Measurements from ENCODE around the gene SGK1.
"Not testable (repeated sequence)": the region's sequence is repeated elsewhere in the genome, so short reads cannot be mapped to it uniquely, and the experiment has no call there.

SGK1 gene

GRCh38 chr6:134255280-134255679 is 62.6 kb downstream of the SGK1 start:
- not testable (repeated sequence) for DNase-seq

GRCh38 chr6:134254118-134254517 is 63.8 kb downstream of the SGK1 start:
- DNase-seq, result no peak

GRCh38 chr6:134253681-134254080 is 64.2 kb downstream of the SGK1 start:
- peak in 28 of 58 donors; percentile 10 to 63 (median 26) for DNase-seq

GRCh38 chr6:134251320-134251719 is 66.6 kb downstream of the SGK1 start:
- no peak for DNase-seq

- no peak for DNase-seq
These were observed 67.1 kb downstream of the SGK1 start for GRCh38 chr6:134250776-134251175.

GRCh38 chr6:134249759-134250602 is 67.9 kb downstream of the SGK1 start:
- DNase-seq, result no peak

GRCh38 chr6:134249239-134249758 is 68.6 kb downstream of the SGK1 start:
- DNase-seq, result peak in 7 of 58 donors; percentile 4 to 45 (median 17)

GRCh38 chr6:134247844-134248580 is 69.9 kb downstream of the SGK1 start:
- no peak for DNase-seq

GRCh38 chr6:134247231-134247833 is 70.6 kb downstream of the SGK1 start:
- DNase-seq, result peak in 1 of 58 donors; percentile 5

GRCh38 chr6:134245706-134246105 is 72.2 kb downstream of the SGK1 start:
- DNase-seq, result no peak

- no peak for DNase-seq
These were observed 72.9 kb downstream of the SGK1 start for GRCh38 chr6:134245041-134245440.

GRCh38 chr6:134240665-134241431 is 77.1 kb downstream of the SGK1 start:
- DNase-seq, result peak in 3 of 58 donors; percentile 5 to 30 (median 27)

GRCh38 chr6:134238960-134239795 is 78.7 kb downstream of the SGK1 start:
- peak in 2 of 58 donors; percentile 12 to 16 for DNase-seq

GRCh38 chr6:134238006-134238405 is 79.9 kb downstream of the SGK1 start:
- no peak for DNase-seq

- no peak for DNase-seq
These were observed 81.8 kb downstream of the SGK1 start for GRCh38 chr6:134235937-134236751.

- not testable (repeated sequence) for DNase-seq
These were observed 82.6 kb downstream of the SGK1 start for GRCh38 chr6:134235334-134235733.

GRCh38 chr6:134233180-134233955 is 84.5 kb downstream of the SGK1 start:
- DNase-seq, result no peak

GRCh38 chr6:134230940-134231339 is 87.0 kb downstream of the SGK1 start:
- DNase-seq, result no peak
